Stimulated activated CD8-positive, alpha-beta memory T cell treated with anti-CD3 and anti-CD28 coated beads, Interleukin-4, amount 100 ng/mL, for 4 hours (primary cell): Measurements from ENCODE around the gene TLE2.
A peak's percentile ranks its signal among the peaks of the same experiment; 100 is the strongest.

Source experiments
- DNase-seq, 2 donors: peaks; one replicate each; pipeline ENCODE4 v3.0.0-alpha.2; 2020; ENCODE audit warnings: low read depth in 2 of 2, low spot score in 1 of 2

TLE2 gene

DNA sequence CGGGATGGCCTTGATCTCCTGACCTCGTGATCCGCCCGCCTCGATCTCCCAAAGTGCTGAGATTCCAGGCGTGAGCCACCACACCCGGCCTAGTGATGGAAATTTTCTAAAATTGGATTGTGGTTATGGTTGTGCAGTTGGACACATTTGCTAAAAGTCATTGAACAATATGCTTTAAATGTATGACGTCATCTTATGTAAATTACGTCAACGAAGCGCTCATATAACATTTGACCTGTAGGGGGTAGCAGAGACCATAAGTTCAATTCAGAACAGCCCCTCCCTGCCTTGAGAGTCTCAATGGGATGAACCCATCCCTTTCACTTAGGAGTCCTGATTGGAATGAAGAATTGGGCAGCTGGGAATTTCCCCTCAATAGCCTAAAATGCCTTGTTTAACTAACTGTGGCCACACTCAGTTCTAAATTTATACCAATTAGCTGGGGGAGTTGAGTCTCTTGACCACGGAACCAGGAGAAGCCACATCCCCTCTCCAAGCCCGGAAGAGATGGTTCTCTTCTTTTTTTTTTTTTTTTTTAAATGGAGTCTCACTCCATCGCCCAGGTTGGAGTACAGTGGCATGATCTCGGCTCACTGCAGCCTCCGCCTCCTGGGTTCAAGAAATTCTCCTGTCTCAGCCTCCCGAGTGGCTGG lies 66.9 kb downstream of the TLE2 start:
- no peak for DNase-seq

DNA sequence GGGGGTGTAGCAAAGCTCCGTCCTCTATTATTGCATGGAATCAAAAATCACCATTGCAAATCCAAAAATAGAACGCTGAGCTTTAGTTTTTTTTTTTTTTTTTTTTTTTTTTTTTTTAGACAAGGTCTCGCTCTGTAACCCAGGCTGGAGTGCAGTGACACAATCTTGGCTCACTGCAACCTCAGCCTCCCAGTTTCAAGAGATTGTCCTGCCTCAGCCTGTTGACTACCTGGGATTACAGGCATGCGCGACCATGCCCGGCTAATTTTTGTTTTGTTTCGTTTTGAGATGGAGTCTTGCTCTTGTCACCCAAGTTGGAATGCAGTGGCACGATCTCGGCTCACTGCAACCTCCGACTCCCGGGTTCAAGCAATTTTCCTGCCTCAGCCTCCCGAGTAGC lies 69.0 kb downstream of the TLE2 start:
- no peak for DNase-seq

DNA sequence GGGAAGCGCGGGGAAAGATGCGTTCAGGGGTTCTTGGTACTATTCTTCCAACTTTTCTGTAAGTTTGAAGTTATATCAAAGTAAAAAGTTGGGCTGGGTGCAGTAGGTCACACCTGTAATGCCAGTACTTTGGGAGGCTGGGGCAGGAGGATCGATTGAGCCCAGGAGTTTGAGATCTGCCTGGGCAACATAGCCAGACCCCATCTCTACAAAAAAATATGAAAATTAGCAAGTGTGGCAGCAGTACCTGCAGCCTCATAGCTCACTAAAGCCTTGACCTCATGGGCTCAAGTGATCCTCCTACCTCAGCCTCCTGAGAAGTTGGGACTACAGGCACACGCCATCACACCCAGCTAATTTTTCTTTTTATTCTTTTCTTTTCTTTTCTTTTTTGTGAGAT lies 71.9 kb downstream of the TLE2 start:
- DNase-seq, result no peak

DNA sequence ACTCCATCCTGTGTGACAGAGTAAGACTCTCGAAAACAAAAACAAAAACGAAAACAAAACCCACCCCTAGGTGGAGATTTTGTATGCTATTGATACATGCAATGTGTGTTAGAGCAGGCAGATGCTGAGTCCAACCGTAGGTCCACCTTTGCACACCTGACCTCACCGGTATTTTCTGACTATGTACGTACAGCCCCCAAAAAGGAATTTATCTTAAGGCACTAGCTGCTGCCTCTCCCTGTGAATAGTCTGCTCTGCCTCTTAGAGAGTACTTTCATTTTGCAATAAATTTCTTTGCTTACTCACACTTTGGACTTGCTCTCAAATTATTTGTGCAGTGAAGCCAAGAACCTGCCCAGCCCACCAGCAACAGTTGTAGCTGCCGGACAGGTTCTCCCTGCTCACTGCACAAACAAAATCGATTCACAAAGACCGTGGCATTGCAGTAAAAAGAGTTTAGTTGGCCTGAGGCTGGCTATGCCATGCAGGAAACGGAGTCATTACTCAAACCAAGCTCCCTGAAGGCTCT lies 76.1 kb downstream of the TLE2 start:
- DNase-seq, result no peak

DNA sequence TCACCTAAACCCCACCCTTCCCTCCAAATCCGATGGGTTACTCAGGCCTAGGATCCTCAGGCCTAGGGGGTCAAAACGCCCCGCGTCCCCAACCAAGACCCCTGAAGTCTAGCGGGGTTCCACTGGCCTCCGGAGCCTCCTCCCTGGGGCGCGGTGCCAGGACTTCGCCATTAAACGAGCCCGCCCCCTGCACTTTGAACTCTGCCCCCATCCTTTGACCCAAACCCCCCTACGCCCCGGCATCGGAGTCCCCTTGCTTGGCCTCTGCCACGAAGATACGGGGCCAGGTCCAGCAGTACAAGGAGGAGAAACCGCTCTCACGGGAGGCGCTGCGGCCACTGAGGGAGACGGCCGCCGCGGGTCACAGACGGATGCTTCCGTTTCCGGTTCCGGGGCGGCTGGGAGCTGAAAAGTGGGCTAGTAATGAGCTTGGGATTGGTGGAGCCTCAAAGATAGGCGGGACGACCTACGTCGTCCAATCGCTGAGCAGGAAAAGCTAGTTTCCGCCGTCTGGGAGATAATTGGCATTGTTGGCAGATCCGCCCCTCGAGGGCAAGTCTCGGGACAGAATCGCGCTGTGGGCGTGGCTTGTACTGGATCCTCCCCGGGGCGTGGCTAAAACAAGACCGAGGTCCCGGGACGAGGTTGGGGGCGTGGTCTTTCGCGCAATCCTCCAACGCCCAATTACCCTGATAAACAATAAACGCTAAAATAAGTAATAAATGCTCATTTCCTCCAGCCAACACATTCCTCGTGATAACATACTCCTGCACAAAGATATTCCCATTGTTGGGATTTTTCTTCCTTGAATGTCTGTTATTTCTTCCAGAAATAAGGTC lies 78.6 kb downstream of the TLE2 start:
- peak; percentile 100 for DNase-seq

DNA sequence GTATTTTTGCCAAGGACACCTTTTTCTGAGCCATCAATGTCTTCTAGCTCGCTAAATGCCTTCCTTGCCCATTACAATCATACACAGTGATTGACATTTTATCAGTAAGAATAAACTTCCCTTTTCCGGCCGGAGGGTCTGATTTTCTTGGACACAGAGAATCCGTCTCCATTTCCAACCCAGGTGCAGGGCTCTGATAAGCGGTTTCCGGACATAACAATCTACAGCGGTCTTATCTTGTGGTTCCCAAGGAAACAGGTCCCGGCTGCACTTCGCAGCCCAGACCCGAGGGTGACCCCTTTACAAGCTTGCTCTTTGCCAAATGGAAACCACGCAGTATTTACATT lies 79.2 kb downstream of the TLE2 start:
- no peak for DNase-seq
